Karpas-422 (cell line): ENCODE data around the gene ATP6V0B. TPM values are rescaled to one million over a fixed set of nuclear protein-coding genes. Genes with fewer than 3 reads are reported as not detected.

Experiments
- DNase-seq: peaks from one replicate; pipeline ENCODE4 v3.0.0-alpha.2; 2015
- H2AFZ ChIP-seq: fragments of 200-600 bp; sonication (generic); 2 replicates; pipeline ENCODE4 v1.6.1; 2014; ENCODE audit warnings: antibody characterized with exemption, low read length, mixed read lengths
- H3K27ac ChIP-seq: fragments of 200-600 bp; sonication (generic); 2 replicates; pipeline ENCODE4 v1.5.1; 2014; ENCODE audit warnings: mild to moderate bottlenecking, low read length, moderate library complexity
- H3K27me3 ChIP-seq: fragments of 200-600 bp; sonication (generic); 2 replicates; pipeline ENCODE4 v1.6.1; 2014; ENCODE audit warnings: low read length, mixed read lengths
- H3K36me3 ChIP-seq: fragments of 200-600 bp; sonication (generic); 2 replicates; pipeline ENCODE4 v1.6.1; 2014; ENCODE audit warnings: low read length, mixed read lengths; ENCODE audit not compliant: insufficient read depth
- H3K4me1 ChIP-seq: fragments of 200-600 bp; sonication (generic); 2 replicates; pipeline ENCODE4 v1.6.1; 2014; ENCODE audit warnings: mild to moderate bottlenecking, low read length, mixed read lengths
- H3K4me2 ChIP-seq: fragments of 200-600 bp; sonication (generic); 2 replicates; pipeline ENCODE4 v1.6.1; 2014; ENCODE audit warnings: low read length, low read depth, mild to moderate bottlenecking; ENCODE audit not compliant: poor library complexity, severe bottlenecking
- H3K4me3 ChIP-seq: fragments of 200-600 bp; sonication (generic); 2 replicates; pipeline ENCODE4 v1.5.1; 2014; ENCODE audit warnings: mild to moderate bottlenecking, antibody characterized with exemption, low read length, mixed read lengths
- H3K79me2 ChIP-seq: fragments of 200-600 bp; sonication (generic); 2 replicates; pipeline ENCODE4 v1.6.1; 2014; ENCODE audit warnings: mild to moderate bottlenecking, low read length, mixed read lengths
- H3K9ac ChIP-seq: fragments of 200-600 bp; sonication (generic); 2 replicates; pipeline ENCODE4 v1.6.0; 2014; ENCODE audit warnings: low read length
- H3K9me2 ChIP-seq: fragments of 200-600 bp; sonication (generic), shearing (Covaris generic); replicated peaks from 2 replicates; pipeline ENCODE4 v1.6.0; 2014; ENCODE audit warnings: mild to moderate bottlenecking, low read length, moderate library complexity; ENCODE audit not compliant: insufficient read depth
- H3K9me3 ChIP-seq: fragments of 300-700, 200-600 bp; sonication (generic); 2 replicates; pipeline ENCODE4 v1.6.1; 2014; ENCODE audit warnings: low read length, mixed read lengths
- H4K20me1 ChIP-seq: fragments of 200-600 bp; sonication (generic); 2 replicates; pipeline ENCODE4 v1.6.1; 2014; ENCODE audit warnings: mild to moderate bottlenecking, antibody characterized with exemption, low read length, low read depth; ENCODE audit not compliant: insufficient read depth
- total RNA-seq: library from RNA; depleted of rRNA; stranded (reverse); fragments of >200 nt; shearing (Covaris generic); gene quantifications from 2 replicates; pipeline ENCODE4 v1.2.3, GENCODE V29; 2014; ENCODE audit warnings: low replicate concordance

ATP6V0B gene
- total RNA-seq, 1 experiment from 2014 or later = 386 TPM

DNA sequence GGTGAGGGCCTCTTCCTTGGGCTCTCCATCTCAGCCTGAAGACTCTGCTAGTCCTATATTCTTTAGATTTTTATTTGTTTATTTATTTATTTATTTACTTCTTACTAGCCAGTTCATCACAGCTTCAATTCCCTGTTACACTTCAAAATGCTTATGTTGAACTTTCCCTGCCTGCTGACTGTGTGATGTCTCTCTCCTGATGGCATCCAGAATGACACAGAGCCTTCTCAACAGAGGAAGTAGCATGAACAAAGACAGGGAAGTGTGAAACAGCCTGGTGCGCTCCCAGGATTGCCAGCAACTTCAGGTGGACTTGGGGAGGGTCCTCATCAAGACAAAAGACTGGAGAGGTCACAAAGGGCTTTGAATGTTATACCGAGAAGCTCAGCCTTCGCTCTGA is 32.3 kb upstream of the ATP6V0B start:
- peaks cover 15% of the 10 kb centered on the region for H3K4me1 ChIP-seq
- no peaks in the 10 kb centered on the region for H3K27me3 ChIP-seq
- no peak overlapping the region for H3K9ac ChIP-seq
- H3K9me3 ChIP-seq = no peaks in the 10 kb centered on the region
- H2AFZ ChIP-seq = no peak overlapping the region
- H3K27ac ChIP-seq = no peak overlapping the region
- no peak overlapping the region for H3K4me3 ChIP-seq
- DNase-seq = no peak
- no peaks in the 10 kb centered on the region for H4K20me1 ChIP-seq
- H3K9me2 ChIP-seq = no peaks in the 10 kb centered on the region
- no peaks in the 10 kb centered on the region for H3K36me3 ChIP-seq
- peaks cover 24% of the 10 kb centered on the region for H3K79me2 ChIP-seq
- H3K4me2 ChIP-seq = no peak overlapping the region

DNA sequence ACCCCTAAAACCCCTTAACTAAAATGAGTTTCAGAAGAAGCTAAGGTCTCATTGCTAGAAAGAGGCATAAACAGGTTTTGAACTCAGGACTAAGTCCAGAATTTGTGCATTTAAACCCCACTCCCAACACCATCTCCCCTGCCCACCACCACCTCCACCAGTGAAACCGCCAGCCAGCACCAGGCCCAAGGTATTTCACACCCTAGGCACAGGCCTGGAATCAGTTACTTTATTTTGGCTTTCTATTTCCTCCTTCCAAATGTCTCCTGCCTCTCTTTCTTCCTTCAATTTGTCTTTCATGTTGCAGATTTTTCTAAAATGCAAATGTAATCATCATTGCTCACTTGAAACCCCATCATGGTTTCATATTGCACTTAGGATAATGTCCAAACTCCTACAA is 29.9 kb upstream of the ATP6V0B start:
- peaks cover 28% of the 10 kb centered on the region for H3K4me1 ChIP-seq
- H2AFZ ChIP-seq = no peak overlapping the region
- no peaks in the 10 kb centered on the region for H3K27me3 ChIP-seq
- H3K4me2 ChIP-seq = peak overlapping the region; percentile 92
- no peaks in the 10 kb centered on the region for H3K9me3 ChIP-seq
- peak overlapping the region; percentile 57 for H3K9ac ChIP-seq
- DNase-seq = no peak
- H3K36me3 ChIP-seq = no peaks in the 10 kb centered on the region
- H3K9me2 ChIP-seq = no peaks in the 10 kb centered on the region
- H4K20me1 ChIP-seq = no peaks in the 10 kb centered on the region
- H3K4me3 ChIP-seq = peak overlapping the region; percentile 97
- peak overlapping the region; percentile 35 for H3K27ac ChIP-seq
- peaks cover 44% of the 10 kb centered on the region for H3K79me2 ChIP-seq

DNA sequence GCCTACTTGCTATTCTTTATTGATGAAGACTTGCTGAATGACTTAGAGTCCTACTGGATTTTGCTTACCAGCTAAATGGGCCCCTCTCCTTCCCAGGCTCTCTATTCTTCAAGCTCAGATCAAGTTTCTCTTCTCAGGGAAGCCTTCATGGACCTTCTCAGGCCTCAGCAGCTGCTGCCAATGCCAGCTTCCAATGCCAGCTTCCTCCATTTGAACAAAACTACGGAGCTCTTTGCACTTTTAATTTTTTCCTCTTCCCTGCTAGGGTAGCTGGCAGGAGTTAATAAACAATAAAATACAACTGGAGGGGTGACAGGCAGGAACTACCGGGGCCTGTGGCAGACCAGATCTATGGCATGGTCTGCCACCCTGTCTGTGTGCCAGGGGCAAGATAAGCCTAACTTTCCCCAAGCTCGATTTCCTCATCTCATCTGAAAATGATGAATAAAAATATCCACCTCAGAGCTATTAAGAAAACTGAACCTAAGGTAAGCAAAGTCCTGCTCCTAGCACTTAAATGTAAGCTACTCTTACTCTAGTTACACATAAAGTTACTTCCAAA is 29.0 kb upstream of the ATP6V0B start:
- Histone ChIP-seq H3K4me3 (peak overlapping the region; percentile 97), H3K4me2 (peak overlapping the region; percentile 92), H3K9ac (peak overlapping the region; percentile 94), H3K9me2 (no peaks in the 10 kb centered on the region), H3K79me2 (peaks cover 46% of the 10 kb centered on the region), H4K20me1 (no peaks in the 10 kb centered on the region), H3K36me3 (no peaks in the 10 kb centered on the region), H3K9me3 (no peaks in the 10 kb centered on the region), H3K27me3 (no peaks in the 10 kb centered on the region), H2AFZ (peak overlapping the region; percentile 62), H3K4me1 (peaks cover 28% of the 10 kb centered on the region), H3K27ac (peak overlapping the region; percentile 59)
- DNase-seq = no peak

DNA sequence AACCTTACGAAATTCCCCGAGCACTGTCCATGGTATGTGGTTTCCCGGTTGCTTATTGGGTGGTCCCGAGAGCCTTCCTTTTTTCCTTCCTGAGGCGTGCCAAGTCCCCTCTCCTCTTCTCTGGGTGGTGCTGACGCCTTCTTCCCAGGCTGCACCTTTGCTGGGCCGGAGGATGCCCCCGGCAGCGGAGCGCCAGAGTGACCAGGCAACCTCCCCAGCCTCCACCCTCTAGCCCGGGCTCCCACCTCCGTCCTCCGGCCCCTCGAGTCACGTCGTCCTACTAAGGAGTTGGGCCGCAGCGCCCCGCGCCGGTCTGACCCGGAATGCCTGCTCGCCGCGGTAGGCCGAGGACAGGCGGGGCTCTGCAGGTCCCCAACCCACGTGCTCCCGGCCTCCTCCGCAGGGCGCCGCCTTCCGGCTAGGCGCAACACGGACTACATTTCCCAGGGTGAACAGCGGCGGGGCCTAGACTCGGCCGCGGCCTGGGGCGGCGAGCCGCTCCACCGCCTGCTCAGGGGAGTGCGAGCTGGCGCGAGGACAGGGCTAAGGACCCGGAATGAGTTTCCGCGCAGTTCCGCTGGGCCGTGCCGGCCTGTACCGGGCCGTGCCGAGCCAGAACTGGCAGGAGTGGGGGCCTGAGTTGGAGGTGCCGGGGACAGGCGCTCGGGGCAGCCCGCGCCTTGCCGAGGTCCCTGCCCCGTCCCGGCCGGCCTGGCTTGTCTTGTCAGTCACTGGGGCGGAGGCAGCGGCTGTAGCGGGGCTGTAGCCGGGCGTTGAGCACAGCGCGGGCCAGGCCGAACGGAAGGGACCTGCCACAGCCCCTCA is 28.3 kb upstream of the ATP6V0B start, which contains the start of gene IPO13:
TSS of gene IPO13 (plus strand) at position 715 of the 825 bp plus-strand sequence. CDS start 651 bp downstream, outside the sequence.
- H3K27ac ChIP-seq = peak within 1 kb of the TSS; percentile 74
- peak within 1 kb of the TSS; percentile 70 for H2AFZ ChIP-seq
- peak within 1 kb of the TSS; percentile 97 for H3K4me3 ChIP-seq
- no peaks in the 10 kb centered on the region for H3K9me2 ChIP-seq
- peak within 1 kb of the TSS; percentile 94 for H3K9ac ChIP-seq
- H3K4me1 ChIP-seq = peaks cover 28% of the 10 kb centered on the region
- DNase-seq = peak; percentile 99
- H3K36me3 ChIP-seq = no peaks in the 10 kb centered on the region
- no peaks in the 10 kb centered on the region for H3K9me3 ChIP-seq
- H3K4me2 ChIP-seq = peak within 1 kb of the TSS; percentile 92
- H3K27me3 ChIP-seq = no peaks in the 10 kb centered on the region
- no peaks in the 10 kb centered on the region for H4K20me1 ChIP-seq
- H3K79me2 ChIP-seq = peaks cover 47% of the 10 kb centered on the region

DNA sequence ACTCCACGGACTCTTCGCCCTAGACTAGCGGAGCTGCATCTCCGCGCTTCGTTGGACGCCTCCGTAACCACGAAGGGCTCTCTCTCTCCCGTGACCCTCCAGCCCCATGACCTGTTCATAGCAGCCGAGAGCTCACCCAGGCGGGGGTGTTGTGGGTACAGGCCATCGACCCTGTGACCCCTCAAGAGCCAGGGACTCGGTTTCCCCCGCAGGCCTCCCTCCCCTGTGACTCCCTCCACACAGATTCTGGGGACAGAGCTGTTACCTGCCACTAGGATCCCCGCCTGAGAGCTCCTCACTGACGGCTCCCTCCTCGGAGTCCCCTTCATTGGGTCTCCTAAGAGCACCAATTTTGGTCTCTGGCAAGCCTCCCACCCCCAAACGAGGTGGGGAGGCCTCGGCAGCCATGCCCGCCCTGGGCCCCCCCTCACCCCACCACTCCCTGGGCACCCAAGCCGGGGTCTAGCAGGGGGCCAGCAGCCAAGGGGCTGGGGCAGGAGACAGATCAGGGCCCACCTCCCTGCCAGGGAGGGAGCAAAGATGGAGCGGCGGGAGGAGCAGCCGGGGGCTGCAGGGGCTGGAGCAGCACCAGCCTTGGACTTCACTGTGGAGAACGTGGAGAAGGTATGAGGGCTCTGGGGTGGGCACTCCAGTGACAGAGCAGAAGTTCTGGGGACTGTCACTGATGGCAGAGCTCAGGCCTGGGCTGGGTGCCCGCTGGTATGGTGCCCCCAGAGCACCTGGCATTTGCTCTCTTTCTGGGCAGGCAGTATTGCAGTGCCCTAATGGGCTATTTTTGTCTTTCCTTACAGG is 27.5 kb upstream of the ATP6V0B start:
- H3K9me2 ChIP-seq = no peaks in the 10 kb centered on the region
- H4K20me1 ChIP-seq = no peaks in the 10 kb centered on the region
- DNase-seq = peak; percentile 47
- H2AFZ ChIP-seq = peak overlapping the region; percentile 70; the same call in 1 of the 2 replicates
- peak overlapping the region; percentile 92 for H3K4me2 ChIP-seq
- H3K4me3 ChIP-seq = peak overlapping the region; percentile 97
- H3K36me3 ChIP-seq = no peaks in the 10 kb centered on the region
- H3K27ac ChIP-seq = peak overlapping the region; percentile 74; the same call in 1 of the 2 replicates
- peaks cover 29% of the 10 kb centered on the region for H3K4me1 ChIP-seq
- peaks cover 52% of the 10 kb centered on the region for H3K79me2 ChIP-seq
- peak overlapping the region; percentile 94 for H3K9ac ChIP-seq
- H3K9me3 ChIP-seq = no peaks in the 10 kb centered on the region
- H3K27me3 ChIP-seq = no peaks in the 10 kb centered on the region

DNA sequence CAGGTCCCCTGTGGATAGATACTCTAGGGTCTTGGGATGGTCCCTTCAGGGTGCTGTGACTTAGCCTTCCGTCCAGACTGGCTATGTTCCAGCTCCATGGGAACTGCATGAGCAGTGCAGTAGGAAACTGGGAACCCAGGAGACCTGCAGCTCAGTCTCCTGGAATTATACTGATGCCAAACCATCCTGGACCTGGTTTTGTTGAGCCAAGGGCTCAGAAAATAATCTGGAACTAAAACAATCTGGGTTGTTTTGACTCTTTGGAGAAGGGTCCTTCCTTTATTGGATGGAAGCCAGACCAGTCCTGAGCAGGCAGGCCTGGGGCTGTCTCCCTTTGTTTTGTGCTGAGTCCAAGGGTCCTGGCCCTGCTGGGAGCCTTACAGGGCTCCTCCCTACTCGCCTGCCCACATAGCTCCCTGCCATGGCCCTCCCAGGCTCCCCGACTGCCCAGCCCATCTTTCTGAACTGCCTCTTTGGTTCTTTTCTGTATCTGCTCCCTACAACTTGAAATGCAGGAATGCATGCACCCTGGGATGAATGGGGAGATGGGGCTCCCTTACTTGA is 26.8 kb upstream of the ATP6V0B start:
- no peaks in the 10 kb centered on the region for H3K27me3 ChIP-seq
- no peak overlapping the region for H3K27ac ChIP-seq
- peak overlapping the region; percentile 94 for H3K9ac ChIP-seq

DNA sequence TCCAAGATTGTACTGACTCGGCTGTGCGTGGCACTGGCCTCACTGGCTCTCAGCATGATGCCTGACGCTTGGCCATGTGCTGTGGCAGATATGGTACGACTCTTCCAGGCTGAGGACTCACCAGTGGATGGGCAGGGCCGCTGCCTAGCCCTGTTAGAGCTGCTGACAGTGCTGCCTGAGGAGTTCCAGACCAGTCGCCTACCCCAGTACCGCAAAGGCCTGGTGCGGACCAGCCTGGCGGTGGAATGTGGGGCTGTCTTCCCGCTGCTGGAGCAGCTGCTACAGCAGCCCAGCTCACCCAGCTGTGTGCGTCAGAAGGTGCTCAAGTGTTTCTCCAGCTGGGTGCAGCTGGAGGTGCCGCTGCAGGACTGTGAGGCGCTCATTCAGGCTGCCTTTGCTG is 25.1 kb upstream of the ATP6V0B start:
- Histone ChIP-seq H3K79me2 (peaks cover 65% of the 10 kb centered on the region), H3K9me3 (no peaks in the 10 kb centered on the region)

More for the DNA sequence above, 26.8 kb upstream of the ATP6V0B start:
- no peak overlapping the region for H2AFZ ChIP-seq
- peaks cover 55% of the 10 kb centered on the region for H3K79me2 ChIP-seq
- DNase-seq = no peak
- H3K36me3 ChIP-seq = no peaks in the 10 kb centered on the region
- H4K20me1 ChIP-seq = no peaks in the 10 kb centered on the region
- H3K4me2 ChIP-seq = peak overlapping the region; percentile 92
- no peaks in the 10 kb centered on the region for H3K9me3 ChIP-seq
- peaks cover 36% of the 10 kb centered on the region for H3K4me1 ChIP-seq
- H3K4me3 ChIP-seq = peak overlapping the region; percentile 97
- no peaks in the 10 kb centered on the region for H3K9me2 ChIP-seq

More for the DNA sequence above, 25.1 kb upstream of the ATP6V0B start:
- no peak overlapping the region for H3K9ac ChIP-seq
- no peak overlapping the region for H3K4me2 ChIP-seq
- no peak overlapping the region for H3K4me3 ChIP-seq
- H3K36me3 ChIP-seq = no peaks in the 10 kb centered on the region
- H3K4me1 ChIP-seq = peaks cover 38% of the 10 kb centered on the region
- no peak overlapping the region for H3K27ac ChIP-seq
- no peak overlapping the region for H2AFZ ChIP-seq
- H3K9me2 ChIP-seq = no peaks in the 10 kb centered on the region
- H3K27me3 ChIP-seq = no peaks in the 10 kb centered on the region
- no peaks in the 10 kb centered on the region for H4K20me1 ChIP-seq
- DNase-seq = no peak
